GM21717 (cell line): ENCODE data around the gene RP9.

Experiments used
- ATAC-seq: cut with Tn5 transposase; IDR thresholded peaks from one replicate; pipeline ENCODE4 v1.9.1; 2021; ENCODE audit warnings: mild to moderate bottlenecking, moderate library complexity; ENCODE audit not compliant: unreplicated experiment

The RP9 gene

GRCh38 chr7:33109005-33109757, at the start of gene RP9:
TSS of gene RP9 (minus strand) at chr7:33109404. CDS start at chr7:33109372, 32 bp downstream.
- peak; percentile 84 for ATAC-seq

- ATAC-seq: no peak
These were observed 48.6 kb upstream of the RP9 start for GRCh38 chr7:33157781-33158180.

GRCh38 chr7:33157311-33157710, 48.1 kb upstream of the RP9 start:
- ATAC-seq: no peak

GRCh38 chr7:33156441-33156840, 47.2 kb upstream of the RP9 start:
- ATAC-seq: no peak

GRCh38 chr7:33155811-33156210, 46.6 kb upstream of the RP9 start:
- no peak for ATAC-seq

- ATAC-seq: no peak
These were observed 42.9 kb upstream of the RP9 start for GRCh38 chr7:33152087-33152486.

- ATAC-seq: no peak
These were observed 36.0 kb upstream of the RP9 start for GRCh38 chr7:33145156-33145555.

GRCh38 chr7:33143996-33144718, 35.0 kb upstream of the RP9 start:
- ATAC-seq: no peak

- ATAC-seq: no peak
These were observed 33.4 kb upstream of the RP9 start for GRCh38 chr7:33142585-33142984.

GRCh38 chr7:33137103-33137502, 27.9 kb upstream of the RP9 start:
- ATAC-seq: no peak

- no peak for ATAC-seq
These were observed 21.0 kb upstream of the RP9 start for GRCh38 chr7:33130184-33130583.

- ATAC-seq: peak; percentile 2
These were observed 20.6 kb upstream of the RP9 start for GRCh38 chr7:33129806-33130153.

GRCh38 chr7:33128990-33129805, 20.0 kb upstream of the RP9 start, which contains the start of gene BBS9:
TSS of gene BBS9 (plus strand) at chr7:33129564. CDS start at chr7:33146253, 16,689 bp downstream.
- peak; percentile 100 for ATAC-seq

- no peak for ATAC-seq
These were observed 19.4 kb upstream of the RP9 start for GRCh38 chr7:33128631-33128989.

- ATAC-seq: no peak
These were observed 17.9 kb upstream of the RP9 start for GRCh38 chr7:33127085-33127484.

- no peak for ATAC-seq
These were observed 9.2 kb upstream of the RP9 start for GRCh38 chr7:33118383-33118782.

GRCh38 chr7:33114976-33115375, 5.8 kb upstream of the RP9 start:
- no peak for ATAC-seq

GRCh38 chr7:33111614-33112013, 2.4 kb upstream of the RP9 start:
- no peak for ATAC-seq

- no peak for ATAC-seq
These were observed 594 bp upstream of the RP9 start for GRCh38 chr7:33109758-33110238.

GRCh38 chr7:33108554-33109004, 625 bp downstream of the RP9 start:
- ATAC-seq: peak; percentile 15
